ENCODE data around the gene INTS12.
A peak's percentile ranks its signal among the peaks of the same experiment; 100 is the strongest.
"Not testable (repeated sequence)": the region's sequence is repeated elsewhere in the genome, so short reads cannot be mapped to it uniquely, and the experiment has no call there.

The INTS12 gene

DNA sequence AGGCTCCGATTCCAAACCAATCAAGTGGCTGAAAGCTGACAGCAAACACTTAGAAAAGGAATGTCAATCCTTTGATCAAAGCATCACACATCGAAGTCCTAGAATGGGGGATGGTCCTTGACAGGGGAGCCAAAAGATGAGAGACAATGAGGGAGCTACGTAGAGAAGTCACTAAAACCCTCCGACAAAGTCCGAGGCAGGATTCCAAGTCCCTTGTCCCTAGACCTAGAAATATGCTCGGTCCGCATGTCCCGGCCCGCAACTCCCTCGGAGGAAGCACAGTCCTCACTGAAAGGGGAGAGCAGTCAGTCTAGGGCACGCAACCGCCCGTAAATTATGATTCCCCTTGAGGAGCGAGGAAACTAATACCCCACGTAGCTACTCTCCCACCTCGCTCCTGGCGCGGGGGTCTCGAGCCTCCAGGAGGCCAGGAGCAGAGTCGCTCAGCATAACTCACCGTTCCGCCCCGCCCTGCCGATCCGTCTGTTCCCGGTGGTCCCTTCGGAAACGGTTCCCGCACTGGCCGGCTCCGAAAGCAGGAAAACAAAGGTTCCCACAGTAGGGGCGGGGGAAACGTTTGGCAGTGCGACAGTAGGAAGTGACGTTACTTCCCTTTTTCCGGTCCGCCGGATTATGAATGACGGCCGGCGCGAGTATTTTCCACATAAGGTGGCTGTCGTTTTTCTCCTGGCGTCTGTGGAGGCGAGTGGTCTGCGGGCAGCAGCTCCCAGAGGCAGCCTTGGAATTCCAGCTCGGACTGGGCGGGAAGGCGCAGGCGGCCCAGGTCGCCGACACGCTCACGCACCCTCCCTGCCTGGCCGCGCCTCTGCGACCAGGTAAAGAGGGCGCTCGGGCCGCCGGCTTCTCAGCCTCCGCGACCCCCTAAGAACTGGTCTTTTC is at the start of gene INTS12, which contains the start of gene GSTCD:
Gene INTS12, minus strand, starts transcription at position 509 of the 900 bp plus-strand sequence. CDS start 8,684 bp downstream, outside the sequence.
Gene GSTCD, plus strand, starts transcription at position 604 of the 900 bp plus-strand sequence. CDS start 8,830 bp downstream, outside the sequence.
- DNase-seq (ENCODE audit: low read depth in 2 of 2): peak; percentile 77 to 83

DNA sequence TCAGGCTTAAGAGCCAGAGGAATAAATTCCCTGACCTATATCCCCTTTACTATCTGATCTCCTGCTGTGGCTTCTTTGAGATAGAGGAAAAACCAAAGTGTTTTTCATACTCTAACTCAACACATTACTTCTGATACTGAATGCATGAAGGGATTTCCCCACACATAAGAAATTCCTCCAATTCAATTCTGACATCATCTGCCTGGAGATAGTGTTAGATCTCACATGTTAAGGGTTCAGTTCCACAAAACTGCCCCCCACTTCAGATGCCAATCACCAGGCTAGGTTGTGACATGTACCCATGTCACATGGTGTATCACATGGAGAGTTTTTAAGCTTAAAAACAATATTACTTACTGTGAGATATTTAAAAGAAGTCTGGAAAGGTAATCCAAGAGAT is 46.9 kb upstream of the INTS12 start:
- no peak for DNase-seq (ENCODE audit: low read depth in 2 of 2)

- DNase-seq (ENCODE audit: low read depth in 2 of 2): no peak
Measured at GRCh38 chr4:105753361-105753760, 44.9 kb upstream of the INTS12 start.

DNA sequence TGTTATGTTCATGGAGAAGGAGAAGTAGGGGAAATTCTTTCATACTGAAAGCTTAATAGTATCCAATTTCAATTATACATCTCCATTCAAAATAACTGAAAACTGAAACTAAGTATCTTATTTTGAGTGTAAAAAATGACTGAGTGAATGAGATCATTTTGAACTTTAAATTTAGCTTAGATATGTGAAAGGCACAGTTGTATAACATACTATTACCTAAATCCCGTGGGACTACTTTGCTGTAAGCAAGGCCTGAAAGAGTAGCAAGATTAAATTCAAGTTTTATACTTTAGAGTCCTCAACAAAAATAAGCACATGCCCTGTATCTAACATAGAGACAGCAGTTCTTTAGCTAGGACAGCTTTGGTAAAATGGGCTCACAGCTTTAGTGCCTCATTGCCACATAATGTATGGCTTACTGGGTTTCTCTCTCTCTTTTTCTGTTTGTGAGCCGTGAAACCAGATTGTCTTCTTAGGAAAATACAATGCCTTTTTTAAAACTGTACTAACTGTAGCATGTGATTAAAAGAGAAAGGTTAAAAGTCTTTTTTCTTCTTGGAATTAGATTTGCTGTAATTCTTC is 43.3 kb upstream of the INTS12 start:
- DNase-seq (ENCODE audit: low read depth in 2 of 2): no peak

DNA sequence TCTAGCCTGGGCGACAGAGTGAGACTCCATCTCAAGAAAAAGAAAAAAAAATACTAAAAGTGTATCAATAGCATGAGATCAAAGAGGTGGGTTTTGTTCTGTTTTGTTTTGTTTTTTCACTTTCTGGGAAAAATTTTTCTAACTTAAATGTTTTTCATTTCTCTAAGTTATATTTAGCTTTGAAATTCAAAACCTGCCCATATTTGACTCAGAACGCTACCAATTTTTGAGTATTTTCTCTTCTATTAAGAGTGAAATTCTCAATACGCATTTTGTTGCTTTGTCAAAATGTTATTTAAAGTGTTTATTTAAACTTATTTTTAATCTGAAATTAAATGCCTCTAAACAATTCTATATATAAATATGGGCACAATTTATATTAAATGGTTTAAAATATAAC is 39.7 kb upstream of the INTS12 start:
- no peak for DNase-seq (ENCODE audit: low read depth in 2 of 2)

DNA sequence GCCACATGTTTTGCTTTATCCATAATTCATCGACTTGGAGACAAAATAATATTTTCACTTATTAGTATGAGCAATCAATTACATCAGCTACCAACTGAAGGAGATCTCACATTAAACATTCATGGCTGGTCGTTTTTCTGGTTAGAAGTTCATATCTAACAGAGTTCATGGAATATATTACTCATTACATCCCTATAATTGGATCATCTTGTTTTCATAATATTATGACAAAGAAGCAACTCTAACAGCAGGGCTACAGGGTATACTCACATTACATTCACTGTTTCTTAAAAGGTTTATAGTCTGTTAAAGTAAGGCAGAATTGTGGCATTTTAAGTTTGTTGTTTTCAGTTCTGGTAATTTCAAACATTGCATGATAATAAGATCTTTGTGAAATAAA is 33.1 kb upstream of the INTS12 start:
- no peak for DNase-seq (ENCODE audit: low read depth in 2 of 2)

GRCh38 chr4:105735217-105735616 is 26.7 kb upstream of the INTS12 start:
- not testable (repeated sequence) for DNase-seq (ENCODE audit: low read depth in 2 of 2)

- not testable (repeated sequence) for DNase-seq (ENCODE audit: low read depth in 2 of 2)
Measured at GRCh38 chr4:105729895-105730294, 21.4 kb upstream of the INTS12 start.

GRCh38 chr4:105725623-105726022 is 17.1 kb upstream of the INTS12 start:
- DNase-seq (ENCODE audit: low read depth in 2 of 2): no peak

GRCh38 chr4:105719204-105719603 is 10.7 kb upstream of the INTS12 start:
- DNase-seq (ENCODE audit: low read depth in 2 of 2): no peak

DNA sequence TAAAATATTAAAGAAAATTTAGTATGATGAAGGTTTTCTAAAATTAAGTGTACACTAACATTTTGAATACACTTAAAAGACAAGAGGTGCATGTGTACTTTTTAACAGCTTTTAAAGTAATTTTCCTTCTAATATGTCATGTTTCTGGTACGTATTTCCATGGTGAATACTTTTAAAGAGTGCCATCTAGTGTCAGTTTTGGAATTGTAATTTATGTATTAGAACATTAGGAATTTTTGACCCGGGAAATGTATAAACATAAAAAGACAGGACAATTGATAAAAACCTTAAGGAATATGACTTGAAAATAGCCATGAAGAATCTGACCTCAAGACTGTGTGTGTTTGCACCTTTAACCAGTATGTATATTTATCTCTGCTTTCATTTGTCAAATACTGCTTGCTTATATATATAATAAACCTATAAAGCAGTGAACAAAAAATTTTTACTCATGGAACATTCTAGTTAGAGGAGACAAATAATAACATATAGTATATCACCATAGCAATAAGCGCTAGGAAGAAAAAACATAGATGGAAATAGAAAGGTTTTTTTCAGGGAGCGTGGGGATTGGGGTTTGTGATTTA is 7.3 kb upstream of the INTS12 start:
- DNase-seq (ENCODE audit: low read depth in 2 of 2): no peak

DNA sequence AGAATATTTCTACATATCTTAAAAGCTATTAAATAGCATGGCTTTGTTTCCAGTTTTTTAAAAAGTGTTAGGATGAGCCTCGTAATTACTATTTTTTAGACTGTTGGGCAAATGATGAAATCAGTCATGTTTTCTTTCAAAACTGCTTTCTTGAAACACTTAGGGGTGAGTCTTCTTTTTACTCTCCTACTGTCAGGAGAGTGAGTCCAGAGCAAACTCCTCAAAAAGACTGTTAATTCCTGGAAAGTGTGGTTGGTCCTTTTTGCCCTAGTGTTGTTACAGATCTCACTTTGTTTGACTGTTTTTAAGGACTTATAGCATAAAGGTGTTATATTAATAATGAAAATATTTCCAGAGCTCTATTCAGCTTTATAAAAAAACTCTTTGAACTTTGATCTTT is 6.4 kb upstream of the INTS12 start:
- no peak for DNase-seq (ENCODE audit: low read depth in 2 of 2)

DNA sequence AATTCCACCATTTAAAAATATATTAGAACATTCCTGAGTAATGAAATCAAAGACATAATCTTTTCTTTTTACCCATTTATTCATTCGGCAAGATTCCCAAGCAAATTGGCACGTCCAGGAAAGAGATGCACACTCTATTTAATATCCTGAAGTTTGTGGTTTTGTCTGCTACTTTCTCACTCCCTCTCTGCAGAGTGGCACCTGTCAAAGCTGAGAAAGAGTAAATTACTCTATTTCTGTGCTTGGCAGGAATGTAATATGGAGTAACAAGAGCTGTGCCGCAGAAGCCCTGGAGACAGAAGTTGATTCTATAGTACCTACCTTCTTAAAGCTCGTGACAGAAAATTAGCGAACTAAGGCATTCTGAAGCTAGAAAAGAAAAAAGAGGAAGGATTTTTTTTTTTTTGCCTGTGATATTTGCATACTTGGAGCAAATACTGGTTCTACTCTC is 5.6 kb upstream of the INTS12 start:
- no peak for DNase-seq (ENCODE audit: low read depth in 2 of 2)

- no peak for DNase-seq (ENCODE audit: low read depth in 2 of 2)
Measured at GRCh38 chr4:105712766-105713165, 4.3 kb upstream of the INTS12 start.

DNA sequence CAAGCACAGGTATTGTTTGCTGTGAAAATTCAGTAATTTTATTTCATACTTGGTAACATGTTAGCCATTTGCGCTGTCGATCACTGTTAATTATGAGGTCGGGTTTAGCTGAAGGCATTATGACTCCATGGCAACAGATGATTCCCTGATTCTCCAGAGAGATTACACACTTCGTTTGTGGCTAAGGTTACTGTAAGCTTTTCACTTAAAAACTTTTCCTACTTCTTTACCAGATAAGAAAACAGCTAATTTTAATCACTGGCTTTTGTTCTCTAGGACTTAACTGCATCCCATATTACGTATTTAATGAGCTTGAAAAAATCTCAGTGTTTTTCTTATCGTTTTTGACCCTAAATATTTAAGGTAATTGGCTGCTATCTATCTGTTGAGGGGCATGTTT is 2.2 kb upstream of the INTS12 start:
- DNase-seq (ENCODE audit: low read depth in 2 of 2): no peak

DNA sequence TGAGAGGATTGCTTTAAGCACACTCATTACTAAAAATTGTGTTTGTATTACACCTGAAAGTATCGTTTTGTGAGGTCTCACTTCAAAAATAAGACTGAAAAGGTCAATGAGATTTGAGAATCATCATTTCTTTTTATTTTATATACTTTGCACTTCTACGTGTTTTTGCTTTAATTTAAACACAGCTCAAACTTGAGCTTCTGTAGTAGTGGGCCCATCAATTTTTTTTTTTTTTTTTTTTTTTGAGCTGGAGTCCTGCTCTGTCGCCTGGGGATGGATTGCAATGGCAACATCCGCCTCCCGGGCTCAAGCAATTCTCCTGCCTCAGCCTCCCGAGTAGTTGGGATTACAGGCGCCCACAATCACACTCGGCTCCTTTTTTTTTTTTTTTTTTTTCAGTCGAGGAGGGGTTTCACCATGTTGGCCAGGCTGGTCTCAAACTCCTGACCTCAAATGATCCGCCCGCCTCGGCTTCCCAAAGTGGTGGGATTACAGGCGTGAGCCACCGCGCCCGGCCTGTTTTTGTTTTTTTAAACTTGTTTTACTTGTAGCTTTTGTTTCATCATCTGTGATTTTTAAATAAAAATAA is 1.6 kb upstream of the INTS12 start:
- no peak for DNase-seq (ENCODE audit: low read depth in 2 of 2)

- peak in 1 of 2 donors; percentile 6 for DNase-seq (ENCODE audit: low read depth in 2 of 2)
Measured at GRCh38 chr4:105709081-105709450, 577 bp upstream of the INTS12 start.

- DNase-seq (ENCODE audit: low read depth in 2 of 2): no peak
Measured at GRCh38 chr4:105707782-105708180, 708 bp downstream of the INTS12 start.

DNA sequence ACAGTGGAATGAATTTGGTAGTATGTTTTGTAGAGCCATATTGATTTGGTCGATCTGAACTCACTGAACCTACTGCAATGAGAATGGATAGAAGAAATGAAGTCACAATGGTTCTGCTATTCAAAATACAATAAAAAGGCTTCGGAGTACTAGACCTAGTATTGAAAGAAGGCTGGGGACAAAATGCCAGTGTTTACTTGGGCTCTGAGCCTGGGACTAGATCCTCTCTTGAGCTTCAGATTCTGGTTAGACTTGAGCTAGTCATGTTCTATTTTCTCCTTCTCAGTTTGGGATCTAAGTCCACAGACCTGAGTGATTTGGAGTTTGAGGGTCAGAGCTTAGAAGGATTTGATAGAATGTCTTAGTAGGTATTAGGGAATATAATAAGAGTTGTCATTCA is 9.9 kb downstream of the INTS12 start:
- no peak for DNase-seq (ENCODE audit: low read depth in 2 of 2)

GRCh38 chr4:105695832-105696231 is 12.7 kb downstream of the INTS12 start:
- DNase-seq (ENCODE audit: low read depth in 2 of 2): not testable (repeated sequence)

DNA sequence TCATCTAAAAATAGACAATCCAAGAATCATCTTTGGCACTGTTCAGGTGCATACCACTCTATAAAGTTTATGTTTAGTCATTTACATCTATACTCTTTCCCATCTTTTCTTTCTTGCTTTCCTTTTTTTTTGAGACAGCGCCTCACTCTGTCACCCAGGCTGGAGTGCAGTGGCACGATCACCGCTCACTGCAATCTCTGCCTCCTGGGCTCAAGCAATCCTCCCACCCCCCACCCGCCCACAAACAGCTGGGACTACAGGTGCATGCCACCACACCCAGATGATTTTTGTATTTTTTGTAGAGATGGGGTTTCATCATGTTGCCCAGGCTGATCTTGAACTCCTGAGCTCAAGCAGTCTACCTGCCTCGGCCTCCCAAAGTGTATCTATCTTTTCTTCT is 13.7 kb downstream of the INTS12 start:
- not testable (repeated sequence) for DNase-seq (ENCODE audit: low read depth in 2 of 2)

DNA sequence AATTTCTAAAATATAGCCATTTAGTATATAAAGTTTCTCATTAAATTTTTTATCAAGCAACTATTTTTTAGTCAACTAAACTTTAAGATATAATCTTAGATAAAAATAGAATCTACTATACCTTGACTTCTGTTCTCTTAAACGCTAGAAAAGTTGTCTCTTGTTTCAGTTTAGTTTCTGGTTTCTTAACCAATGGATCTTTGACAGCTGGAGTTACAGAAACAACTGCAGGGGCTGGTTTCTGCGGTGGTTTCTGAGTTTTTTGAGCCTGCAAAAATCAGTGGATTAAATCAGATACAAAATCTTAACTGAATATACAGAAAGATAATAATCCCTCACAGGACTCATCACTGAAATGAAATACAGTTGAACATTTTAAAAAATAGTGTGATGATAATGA is 21.9 kb downstream of the INTS12 start:
- DNase-seq (ENCODE audit: low read depth in 2 of 2): no peak

Measured in stimulated activated CD4-positive, alpha-beta T cell treated with anti-CD3 and anti-CD28 coated beads, Interleukin-1b, Interleukin-23, amount 100 ng/mL, for 4 hours (primary cell).